Measurements from ENCODE around the gene MMP24OS. TPM values are rescaled to one million over a fixed set of nuclear protein-coding genes. Genes with fewer than 3 reads are reported as not detected.

Gene MMP24OS
- total and polyA plus RNA-seq, 2 donors from 2014 or later, result 127 to 248 TPM

GRCh38 chr20:35246723-35247122, 31.2 kb downstream of the MMP24OS start:
- H3K36me3 ChIP-seq (ENCODE audit: control insufficient read depth in 2 of 3, insufficient read depth in 3 of 3, low read length in 3 of 3), result no peaks in the 10 kb centered on the region
- FAIRE-seq (no peak), DNase-seq (no peak)
- no peaks in the 10 kb centered on the region for H3K9me3 ChIP-seq (ENCODE audit: control insufficient read depth in 2 of 3, insufficient read depth in 1 of 3, low read length in 3 of 3)
- H3K4me3 ChIP-seq (ENCODE audit: low read length in 3 of 3), result no peak overlapping the region
- TF ChIP-seq CTCF (IDR thresholded peaks at IDR 0.05; ENCODE audit: borderline replicate concordance, extremely low read depth, insufficient read depth), result no peak
- no peak overlapping the region for H3K27ac ChIP-seq (ENCODE audit: low read depth in 2 of 2, low read length in 2 of 2)
- no peaks in the 10 kb centered on the region for H3K4me1 ChIP-seq (ENCODE audit: control insufficient read depth in 2 of 3, insufficient read depth in 2 of 3, low read depth in 1 of 3, low read length in 3 of 3)
- intact Hi-C loops (cut with DNase I), result no loop called here
- no peak overlapping the region for H3K9ac ChIP-seq (ENCODE audit: low read length in 3 of 3)
- H3K27me3 ChIP-seq (ENCODE audit: control insufficient read depth, insufficient read depth, low read length), result no peaks in the 10 kb centered on the region

DNA sequence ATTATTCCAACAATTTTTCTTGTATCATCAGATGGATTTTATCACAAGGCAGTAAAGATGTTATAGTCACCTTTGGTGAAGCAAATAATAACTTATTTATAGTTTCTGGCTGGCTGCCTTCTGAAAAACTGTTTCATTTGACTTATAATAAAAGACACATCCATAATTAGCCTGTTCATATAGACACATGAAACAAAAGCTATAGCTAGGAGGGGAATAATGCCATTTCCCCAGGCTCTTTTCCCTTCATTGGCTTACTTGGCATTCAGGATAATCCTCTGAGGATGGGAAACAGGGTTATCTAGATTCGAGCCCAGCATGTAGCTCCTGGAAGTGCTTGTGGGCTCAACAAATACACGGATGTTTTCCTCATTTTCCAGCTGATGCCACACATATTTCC, 33.9 kb downstream of the MMP24OS start:
- DNase-seq (no peak), FAIRE-seq (no peak)
- intact Hi-C loops (cut with DNase I), result no loop called here
- no peaks in the 10 kb centered on the region for H3K27me3 ChIP-seq (ENCODE audit: control insufficient read depth, insufficient read depth, low read length)
- no peak overlapping the region for H3K27ac ChIP-seq (ENCODE audit: low read depth in 2 of 2, low read length in 2 of 2)
- H3K4me3 ChIP-seq (ENCODE audit: low read length in 3 of 3), result no peak overlapping the region
- no peaks in the 10 kb centered on the region for H3K36me3 ChIP-seq (ENCODE audit: control insufficient read depth in 2 of 3, insufficient read depth in 3 of 3, low read length in 3 of 3)
- no peaks in the 10 kb centered on the region for H3K4me1 ChIP-seq (ENCODE audit: control insufficient read depth in 2 of 3, insufficient read depth in 2 of 3, low read depth in 1 of 3, low read length in 3 of 3)
- no peak for TF ChIP-seq CTCF (IDR thresholded peaks at IDR 0.05; ENCODE audit: borderline replicate concordance, extremely low read depth, insufficient read depth)
- no peaks in the 10 kb centered on the region for H3K9me3 ChIP-seq (ENCODE audit: control insufficient read depth in 2 of 3, insufficient read depth in 1 of 3, low read length in 3 of 3)
- no peak overlapping the region for H3K9ac ChIP-seq (ENCODE audit: low read length in 3 of 3)

- Histone ChIP-seq H3K9me3 (ENCODE audit: control insufficient read depth in 2 of 3, insufficient read depth in 1 of 3, low read length in 3 of 3) (no peaks in the 10 kb centered on the region), H3K4me3 (ENCODE audit: low read length in 3 of 3) (no peak overlapping the region), H3K27me3 (ENCODE audit: control insufficient read depth, insufficient read depth, low read length) (no peaks in the 10 kb centered on the region), H3K36me3 (ENCODE audit: control insufficient read depth in 2 of 3, insufficient read depth in 3 of 3, low read length in 3 of 3) (no peaks in the 10 kb centered on the region), H3K4me1 (ENCODE audit: control insufficient read depth in 2 of 3, insufficient read depth in 2 of 3, low read depth in 1 of 3, low read length in 3 of 3) (no peaks in the 10 kb centered on the region), H3K9ac (ENCODE audit: low read length in 3 of 3) (no peak overlapping the region), H3K27ac (ENCODE audit: low read depth in 2 of 2, low read length in 2 of 2) (no peak overlapping the region)
- intact Hi-C loops (cut with DNase I), result no loop called here
- TF ChIP-seq CTCF (IDR thresholded peaks at IDR 0.05; ENCODE audit: borderline replicate concordance, extremely low read depth, insufficient read depth), result no peak
- DNase-seq (no peak), FAIRE-seq (no peak)
These were observed 34.6 kb downstream of the MMP24OS start for GRCh38 chr20:35243317-35243716.

- H3K27ac ChIP-seq (ENCODE audit: low read depth in 2 of 2, low read length in 2 of 2), result no peak overlapping the region
- no peaks in the 10 kb centered on the region for H3K27me3 ChIP-seq (ENCODE audit: control insufficient read depth, insufficient read depth, low read length)
- no peak overlapping the region for H3K4me3 ChIP-seq (ENCODE audit: low read length in 3 of 3)
- no peaks in the 10 kb centered on the region for H3K4me1 ChIP-seq (ENCODE audit: control insufficient read depth in 2 of 3, insufficient read depth in 2 of 3, low read depth in 1 of 3, low read length in 3 of 3)
- TF ChIP-seq CTCF (IDR thresholded peaks at IDR 0.05; ENCODE audit: borderline replicate concordance, extremely low read depth, insufficient read depth), result no peak
- no peaks in the 10 kb centered on the region for H3K36me3 ChIP-seq (ENCODE audit: control insufficient read depth in 2 of 3, insufficient read depth in 3 of 3, low read length in 3 of 3)
- H3K9ac ChIP-seq (ENCODE audit: low read length in 3 of 3), result no peak overlapping the region
- H3K9me3 ChIP-seq (ENCODE audit: control insufficient read depth in 2 of 3, insufficient read depth in 1 of 3, low read length in 3 of 3), result no peaks in the 10 kb centered on the region
- intact Hi-C loops (cut with DNase I), result no loop called here
- FAIRE-seq, result no peak
- no peak for DNase-seq
These were observed 37.1 kb downstream of the MMP24OS start for GRCh38 chr20:35240811-35241293.

Data from kidney (tissue), 14 donors.